A673 (cell line): ENCODE measurements around the gene PAPSS1. TPM values are rescaled to one million over a fixed set of nuclear protein-coding genes. Genes with fewer than 3 reads are reported as not detected.

Experiments used
- BruUV-seq: library from RNA; stranded (reverse); fragments of 400-500 nt; replicated peaks from 2 replicates; lab custom pipeline; 2021; lab: Mats Ljungman, UMichigan
- CTCF ChIA-PET: fragments of 300-600 bp; sonication (Branson Sonifier 250); formaldehyde crosslinking; loops from one replicate; lab custom pipeline; 2022; ENCODE audit warnings: antibody characterized with exemption; lab: Charles Lee
- POLR2A ChIA-PET: fragments of 300-600 bp; sonication (Branson Sonifier 250); formaldehyde crosslinking; loops from one replicate; lab custom pipeline; 2022; ENCODE audit warnings: antibody characterized with exemption; ENCODE audit not compliant: low non-redundant PET; lab: Charles Lee
- DNase-seq: peaks from one replicate; pipeline ENCODE4 v3.0.0-alpha.2; 2015; ENCODE audit warnings: low spot score
- H3K27ac ChIP-seq: fragments of 200-600 bp; sonication (generic); 2 replicates; pipeline ENCODE4 v1.5.1; 2016; ENCODE audit warnings: mixed run types, low read depth, mild to moderate bottlenecking, mixed read lengths, antibody characterized with exemption, low read length; ENCODE audit not compliant: poor library complexity, severe bottlenecking
- H3K27me3 ChIP-seq: fragments of 200-600 bp; sonication (generic); replicated peaks from 2 replicates; pipeline ENCODE4 v1.6.1; 2017; ENCODE audit warnings: mixed run types, low read depth, mild to moderate bottlenecking, mixed read lengths, antibody characterized with exemption, low read length; ENCODE audit not compliant: insufficient read depth, poor library complexity
- H3K36me3 ChIP-seq: fragments of 200-600 bp; sonication (generic); 2 replicates; pipeline ENCODE4 v1.6.1; 2016; ENCODE audit warnings: mixed run types, mild to moderate bottlenecking, mixed read lengths, antibody characterized with exemption, low read length; ENCODE audit not compliant: insufficient read depth, poor library complexity, severe bottlenecking
- H3K4me1 ChIP-seq: fragments of 200-600 bp; sonication (generic); 2 replicates; pipeline ENCODE4 v1.6.1; 2017; ENCODE audit warnings: mixed run types, mild to moderate bottlenecking, mixed read lengths, antibody characterized with exemption, low read length; ENCODE audit not compliant: insufficient read depth, poor library complexity, severe bottlenecking
- H3K4me3 ChIP-seq: fragments of 200-600 bp; sonication (generic); 2 replicates; pipeline ENCODE4 v1.5.1; 2016; ENCODE audit warnings: low read depth, mixed run types, mild to moderate bottlenecking, mixed read lengths, low read length; ENCODE audit not compliant: poor library complexity, severe bottlenecking
- H3K9me3 ChIP-seq: fragments of 200-600 bp; sonication (generic); 2 replicates; pipeline ENCODE4 v1.6.1; 2016; ENCODE audit warnings: mixed run types, low read depth, mild to moderate bottlenecking, mixed read lengths, antibody characterized with exemption, low read length; ENCODE audit not compliant: poor library complexity, severe bottlenecking
- EZH2 ChIP-seq: fragments of 200-600 bp; sonication (generic); IDR thresholded peaks from 2 replicates; pipeline ENCODE4 v1.6.1; 2017; ENCODE audit warnings: borderline replicate concordance, low read depth, mild to moderate bottlenecking, mixed read lengths, antibody characterized with exemption, low read length; ENCODE audit not compliant: poor library complexity, severe bottlenecking
- intact Hi-C: fragments of 100-400 bp; cut with micrococcal nuclease; formaldehyde crosslinking; loops from one replicate; pipeline ENCODE4 v1.10.0; 2022; ENCODE audit not compliant: unreplicated experiment
- total RNA-seq: library from RNA; stranded (reverse); gene quantifications from 2 replicates; pipeline ENCODE4 v1.2.3, GENCODE V29; 2021
- TF ChIP-seq, protein P1 (sequence below): fragments of 300-800, 200-600 bp; sonication (generic); conservative IDR thresholded peaks from 2 replicates; pipeline ENCODE4 v1.5.1; 2017; ENCODE audit warnings: low read depth, mild to moderate bottlenecking, antibody characterized with exemption, low read length, moderate library complexity, mixed read lengths

The PAPSS1 gene
- total RNA-seq, 1 experiment from 2014 or later = 150 TPM

DNA sequence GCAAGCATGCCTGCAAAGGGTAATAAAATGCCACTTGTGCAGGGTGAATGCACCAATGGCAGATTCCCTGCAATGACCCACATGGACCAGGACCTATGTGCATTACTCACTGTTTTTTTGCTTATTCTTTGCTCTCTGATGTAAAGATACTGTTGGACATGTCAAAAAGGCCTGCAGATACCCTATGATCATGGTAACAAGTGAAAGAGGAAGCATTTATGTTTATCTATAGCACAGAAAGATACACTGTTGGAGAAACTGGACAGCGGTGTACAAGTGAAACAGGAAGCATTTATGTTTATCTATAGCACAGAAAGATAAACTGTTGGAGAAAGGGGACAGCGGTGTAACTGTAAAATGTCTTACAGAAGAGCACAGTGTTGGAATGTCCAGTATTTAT lies 127.5 kb downstream of the PAPSS1 start:
- Histone ChIP-seq H3K27me3 (no peaks in the 10 kb centered on the region), H3K9me3 (peaks cover 29% of the 10 kb centered on the region), H3K27ac (no peak overlapping the region), H3K4me3 (no peak overlapping the region), H3K36me3 (no peaks in the 10 kb centered on the region), H3K4me1 (no peaks in the 10 kb centered on the region)
- ChIA-PET CTCF (no interaction called here), POLR2A (no interaction called here)
- TF ChIP-seq EZH2 = no peak
- TF ChIP-seq, protein P1, sequence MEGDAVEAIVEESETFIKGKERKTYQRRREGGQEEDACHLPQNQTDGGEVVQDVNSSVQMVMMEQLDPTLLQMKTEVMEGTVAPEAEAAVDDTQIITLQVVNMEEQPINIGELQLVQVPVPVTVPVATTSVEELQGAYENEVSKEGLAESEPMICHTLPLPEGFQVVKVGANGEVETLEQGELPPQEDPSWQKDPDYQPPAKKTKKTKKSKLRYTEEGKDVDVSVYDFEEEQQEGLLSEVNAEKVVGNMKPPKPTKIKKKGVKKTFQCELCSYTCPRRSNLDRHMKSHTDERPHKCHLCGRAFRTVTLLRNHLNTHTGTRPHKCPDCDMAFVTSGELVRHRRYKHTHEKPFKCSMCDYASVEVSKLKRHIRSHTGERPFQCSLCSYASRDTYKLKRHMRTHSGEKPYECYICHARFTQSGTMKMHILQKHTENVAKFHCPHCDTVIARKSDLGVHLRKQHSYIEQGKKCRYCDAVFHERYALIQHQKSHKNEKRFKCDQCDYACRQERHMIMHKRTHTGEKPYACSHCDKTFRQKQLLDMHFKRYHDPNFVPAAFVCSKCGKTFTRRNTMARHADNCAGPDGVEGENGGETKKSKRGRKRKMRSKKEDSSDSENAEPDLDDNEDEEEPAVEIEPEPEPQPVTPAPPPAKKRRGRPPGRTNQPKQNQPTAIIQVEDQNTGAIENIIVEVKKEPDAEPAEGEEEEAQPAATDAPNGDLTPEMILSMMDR = no peak
- DNase-seq = no peak
- no TSS peak for BruUV-seq
- intact Hi-C loops = no loop called here

DNA sequence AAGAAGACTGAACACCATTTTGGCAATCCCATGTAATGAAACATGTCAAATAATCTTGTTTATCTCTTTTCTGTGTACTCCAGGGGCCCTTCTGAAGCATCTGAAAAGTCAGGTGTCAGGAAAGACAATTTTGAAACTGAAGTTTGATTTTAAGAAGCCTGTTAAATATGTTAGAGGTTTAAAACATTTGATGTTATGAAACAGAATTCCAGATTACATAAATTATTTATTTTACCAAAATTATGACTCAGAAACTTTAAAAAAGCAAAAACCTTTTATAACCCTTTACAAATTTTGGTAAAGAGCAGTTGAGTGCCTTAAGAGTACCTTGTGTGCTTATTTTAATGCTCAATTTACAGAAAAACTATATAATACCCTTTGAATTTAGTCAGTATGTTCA lies 130.8 kb downstream of the PAPSS1 start:
- ChIA-PET CTCF (no interaction called here), POLR2A (no interaction called here)
- Histone ChIP-seq H3K27me3 (no peaks in the 10 kb centered on the region), H3K36me3 (no peaks in the 10 kb centered on the region), H3K9me3 (peaks cover 29% of the 10 kb centered on the region), H3K4me3 (no peak overlapping the region), H3K4me1 (no peaks in the 10 kb centered on the region), H3K27ac (no peak overlapping the region)
- TF ChIP-seq EZH2 = no peak
- TF ChIP-seq, protein P1 = no peak
- no TSS peak for BruUV-seq
- no peak for DNase-seq
- intact Hi-C loops = no loop called here

GRCh38 chr4:107586371-107586770 lies 133.7 kb downstream of the PAPSS1 start:
- Histone ChIP-seq H3K4me1 (no peaks in the 10 kb centered on the region), H3K27ac (no peak overlapping the region), H3K36me3 (no peaks in the 10 kb centered on the region), H3K4me3 (no peak overlapping the region), H3K27me3 (no peaks in the 10 kb centered on the region), H3K9me3 (peaks cover 29% of the 10 kb centered on the region)
- CTCF ChIA-PET = no interaction called here
- peak; percentile 82 for DNase-seq
- intact Hi-C loops = no loop called here
- POLR2A ChIA-PET = no interaction called here
- BruUV-seq = no TSS peak
- TF ChIP-seq, protein P1 = no peak
- TF ChIP-seq EZH2 = no peak
